Daoy (cell line): Measurements from ENCODE around the gene HLA-DPA1. TPM values are rescaled to one million over a fixed set of nuclear protein-coding genes. Genes with fewer than 3 reads are reported as not detected.
A peak's percentile ranks its signal among the peaks of the same experiment; 100 is the strongest.
"Not testable (repeated sequence)": the region's sequence is repeated elsewhere in the genome, so short reads cannot be mapped to it uniquely, and the experiment has no call there.

Experiments
- DNase-seq: peaks from one replicate; pipeline ENCODE4 v3.0.0-alpha.2; 2015; ENCODE audit warnings: low read depth
- total RNA-seq: library from RNA; depleted of rRNA; stranded (reverse); fragments of >200 nt; shearing (Covaris generic); gene quantifications from 2 replicates; pipeline ENCODE4 v1.2.3, GENCODE V29; 2014; rRNA removed

Gene HLA-DPA1
- total RNA-seq, result 4.2 and 13.8 TPM in 2 replicates

DNA sequence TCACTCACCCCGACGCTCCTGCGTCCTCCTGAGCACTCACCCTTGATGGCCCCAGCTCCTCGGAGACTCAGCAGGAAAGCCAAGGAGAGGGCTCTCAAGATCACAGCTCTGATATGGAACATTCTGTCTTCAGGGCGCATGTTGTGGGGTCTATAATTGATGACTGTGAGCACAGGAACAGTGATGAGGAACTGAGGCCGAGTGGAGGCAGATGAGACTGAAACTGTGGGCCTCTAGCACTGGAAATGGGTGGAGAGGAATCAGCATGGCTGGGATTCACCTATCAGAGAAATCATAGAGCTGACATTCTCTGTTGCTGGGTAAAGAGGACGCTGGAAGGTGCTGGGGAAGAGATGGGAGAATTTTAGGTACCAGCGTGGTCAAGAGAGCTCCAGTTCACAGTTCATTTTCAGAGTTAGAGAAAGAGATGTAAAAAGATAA lies at the start of gene HLA-DPA1:
TSS of gene HLA-DPA1 (minus strand) at position 219 of the 441 bp plus-strand sequence.
- DNase-seq, result peak; percentile 41

DNA sequence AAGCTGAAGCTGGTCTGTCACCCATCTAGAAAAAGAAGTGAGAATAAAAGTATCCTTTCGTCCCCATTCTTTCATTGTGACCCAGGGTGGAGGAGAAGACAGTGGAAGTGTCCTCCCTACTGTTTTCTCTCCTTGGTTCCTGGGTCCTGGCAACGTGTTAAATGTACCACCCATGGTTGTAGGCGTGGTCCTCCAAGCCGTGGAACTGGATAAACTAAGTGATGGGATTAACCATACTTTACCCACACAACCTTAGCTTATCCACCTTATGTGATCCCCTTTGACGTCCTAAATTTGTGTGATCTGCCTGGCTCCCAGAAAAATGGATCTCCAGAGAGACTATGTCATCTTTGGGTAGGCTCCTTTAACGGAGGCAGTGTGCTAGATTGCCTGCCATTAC lies 49.7 kb upstream of the HLA-DPA1 start:
- DNase-seq, result no peak

DNA sequence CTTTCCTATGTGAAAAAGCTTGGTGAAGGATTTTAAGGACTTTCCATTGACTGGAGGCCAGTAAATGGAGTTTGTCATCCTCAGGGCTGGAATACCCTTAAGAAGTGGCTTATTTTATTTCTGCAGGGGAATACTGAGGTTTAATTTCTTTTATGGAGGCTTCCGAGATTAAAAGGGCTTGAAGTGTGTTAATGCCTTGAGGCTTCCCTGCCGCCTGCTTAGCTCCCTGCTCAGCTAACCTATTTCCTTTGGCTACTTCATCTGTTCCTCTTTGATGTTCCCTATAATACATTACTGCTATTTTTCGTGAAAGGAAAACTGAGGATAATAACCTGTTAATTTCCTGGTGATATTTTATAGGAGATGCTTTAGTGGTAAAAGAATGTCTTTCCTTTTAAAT lies 46.6 kb upstream of the HLA-DPA1 start:
- no peak for DNase-seq

DNA sequence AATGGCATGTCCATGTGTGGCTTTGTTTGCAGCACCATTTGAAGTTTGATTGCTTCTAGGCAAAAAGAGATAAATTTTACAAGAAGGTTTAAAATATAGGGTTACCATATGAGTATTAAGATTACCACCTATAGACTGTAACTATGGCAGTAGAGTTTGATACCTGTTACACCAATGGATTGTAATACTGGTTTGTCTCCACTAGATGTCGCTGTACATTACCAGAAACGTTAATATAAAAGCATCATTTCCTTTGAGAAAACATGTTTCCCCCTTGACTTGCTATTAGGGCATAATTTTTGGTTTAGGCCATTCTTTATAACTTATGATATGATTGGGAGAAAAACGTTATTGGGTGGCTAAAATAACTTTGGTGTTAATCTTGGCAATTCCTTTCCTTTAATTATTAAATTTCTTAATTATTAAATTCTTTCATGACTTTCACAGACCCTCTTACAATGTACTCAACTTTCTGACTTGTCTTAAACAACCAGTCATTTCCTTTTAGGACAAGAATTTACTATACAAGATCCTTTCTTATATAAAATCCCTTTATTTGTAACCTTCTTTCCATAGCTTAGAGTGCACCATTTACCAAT lies 45.2 kb upstream of the HLA-DPA1 start:
- peak; percentile 48 for DNase-seq

DNA sequence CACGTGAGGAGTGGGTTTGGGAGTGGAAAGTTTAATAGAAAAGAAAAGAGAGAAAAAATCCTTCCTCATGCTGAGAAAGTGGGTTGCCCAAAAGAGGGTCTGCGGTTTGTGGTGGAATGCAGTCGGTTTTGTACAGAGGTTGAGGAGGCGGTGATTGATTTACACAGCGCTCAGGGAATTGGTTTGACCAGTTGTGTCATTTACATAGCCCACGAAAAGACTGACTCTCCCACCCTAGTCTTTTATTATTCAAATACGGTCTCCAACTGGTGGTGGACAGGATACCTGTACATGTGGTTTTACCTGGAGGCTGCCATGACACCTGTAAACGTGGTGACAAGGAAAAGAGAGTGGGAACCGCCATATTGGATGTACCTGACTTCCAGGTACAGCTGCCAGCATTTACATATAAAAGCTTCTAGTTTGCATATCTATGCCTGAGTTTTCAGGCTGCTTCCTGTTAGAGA lies 44.4 kb upstream of the HLA-DPA1 start:
- DNase-seq, result no peak

DNA sequence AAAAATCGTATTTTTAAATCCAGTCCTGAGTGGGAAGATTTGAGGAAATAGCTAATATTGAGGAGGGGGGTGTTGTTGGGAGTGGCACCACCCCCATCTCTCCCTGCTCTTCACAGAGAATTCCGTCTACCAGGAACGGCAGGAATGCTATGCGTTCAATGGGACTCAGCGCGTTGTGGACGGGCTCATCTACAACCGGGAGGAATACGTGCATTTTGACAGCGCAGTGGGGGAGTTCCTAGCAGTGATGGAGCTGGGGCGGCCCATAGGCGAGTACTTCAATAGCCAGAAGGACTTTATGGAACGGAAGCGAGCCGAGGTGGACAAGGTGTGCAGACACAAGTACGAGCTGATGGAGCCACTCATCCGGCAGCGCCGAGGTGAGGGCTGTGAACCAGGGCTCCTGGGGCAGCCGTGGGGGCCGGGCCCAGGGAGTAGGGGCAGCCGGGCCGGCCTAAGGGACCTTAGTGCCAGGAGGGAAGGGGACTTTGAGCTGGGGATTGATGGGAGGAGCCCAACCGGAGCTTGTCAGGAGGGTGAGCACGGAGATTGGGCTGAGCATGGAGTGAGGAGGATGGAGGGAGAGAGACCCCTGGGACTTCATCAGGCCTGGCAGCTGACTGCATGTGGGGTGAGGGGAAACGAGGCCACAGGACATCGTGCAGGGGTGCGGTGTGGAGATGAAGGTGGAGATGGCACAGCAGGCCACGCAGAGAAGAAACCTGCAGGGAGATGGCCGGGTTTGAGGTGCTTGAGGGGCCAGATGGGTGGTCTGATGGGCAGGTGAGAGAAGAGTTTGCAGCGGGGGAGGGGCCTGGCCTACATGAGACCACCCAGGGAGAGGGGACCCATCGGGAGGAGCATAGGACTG lies 43.6 kb upstream of the HLA-DPA1 start:
- DNase-seq, result peak; percentile 22

DNA sequence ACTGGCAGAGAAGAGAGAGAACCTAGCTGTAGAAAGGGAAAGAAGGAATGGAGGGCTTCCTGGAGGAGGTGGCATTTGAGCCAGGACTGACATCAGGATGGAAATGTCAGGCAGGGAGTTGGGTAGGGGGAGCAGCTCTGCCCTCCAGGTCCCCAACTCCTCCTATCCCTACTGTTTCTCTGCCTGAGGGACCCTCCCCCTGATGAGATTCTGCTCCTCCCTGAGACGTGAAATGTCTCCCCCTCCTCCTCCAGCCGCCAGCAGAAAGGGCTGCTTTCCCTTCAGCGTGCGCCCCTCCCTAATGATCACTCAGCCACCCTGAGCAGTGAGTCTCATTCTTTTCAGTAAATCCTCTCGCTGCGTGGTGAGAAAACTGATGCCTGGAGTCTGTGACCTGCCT lies 43.0 kb upstream of the HLA-DPA1 start:
- no peak for DNase-seq

DNA sequence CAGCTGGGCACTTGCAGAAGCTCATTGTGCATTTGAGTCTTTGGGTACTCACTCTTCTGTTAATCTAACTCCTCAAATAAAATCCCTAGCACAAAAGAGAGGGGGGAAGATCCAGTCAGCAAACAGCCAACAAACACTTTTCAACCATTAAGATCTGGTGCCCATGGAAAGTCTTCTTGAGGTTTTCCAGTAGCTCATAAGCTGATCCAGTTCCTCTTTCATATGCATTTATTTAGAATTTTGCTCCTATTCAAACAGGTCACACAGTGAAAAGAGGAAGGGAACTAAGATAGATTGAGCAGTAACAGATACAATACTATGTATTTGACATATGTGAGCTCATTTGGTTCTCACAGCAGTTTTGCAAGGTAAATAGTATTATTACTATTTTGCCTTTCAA lies 41.0 kb upstream of the HLA-DPA1 start:
- no peak for DNase-seq

DNA sequence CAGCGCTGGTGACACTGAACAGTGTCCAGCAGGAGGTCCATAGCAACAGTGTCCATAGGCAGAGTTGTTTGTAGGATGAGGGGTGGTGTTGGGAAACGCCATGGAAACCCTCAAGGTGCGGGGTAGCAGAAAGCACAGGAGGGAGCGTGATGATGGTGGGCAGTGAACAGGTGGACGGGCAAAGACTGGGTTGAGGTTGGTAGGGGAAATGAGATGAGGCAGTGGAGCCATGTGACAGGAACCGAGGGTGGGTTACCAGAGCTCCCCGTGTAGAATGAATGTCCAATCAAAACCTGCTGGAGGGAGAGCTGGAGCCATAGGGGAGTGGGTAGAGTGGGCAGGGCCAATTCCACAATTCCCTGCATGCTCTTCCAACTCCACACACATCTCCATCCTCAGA lies 40.3 kb upstream of the HLA-DPA1 start:
- DNase-seq, result no peak

DNA sequence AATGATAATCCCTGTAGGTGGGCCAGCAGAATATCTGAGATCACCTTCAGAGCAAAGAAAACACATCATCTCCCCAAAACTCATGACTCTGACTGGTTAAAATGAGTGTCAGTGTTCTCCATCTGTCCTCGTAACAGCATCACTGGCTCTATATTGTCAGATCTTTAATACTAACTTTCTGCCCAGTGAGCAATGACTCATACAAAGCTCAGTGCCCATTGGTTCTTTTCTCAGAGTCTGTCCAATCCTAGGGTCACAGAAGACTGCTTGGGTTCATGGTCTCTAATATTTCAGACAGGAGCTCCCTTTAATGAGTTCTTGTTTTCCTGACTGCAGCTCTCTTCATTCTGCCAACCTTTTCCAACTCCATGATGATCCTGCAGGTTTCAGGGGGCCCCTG lies 38.7 kb upstream of the HLA-DPA1 start:
- DNase-seq, result peak; percentile 54

DNA sequence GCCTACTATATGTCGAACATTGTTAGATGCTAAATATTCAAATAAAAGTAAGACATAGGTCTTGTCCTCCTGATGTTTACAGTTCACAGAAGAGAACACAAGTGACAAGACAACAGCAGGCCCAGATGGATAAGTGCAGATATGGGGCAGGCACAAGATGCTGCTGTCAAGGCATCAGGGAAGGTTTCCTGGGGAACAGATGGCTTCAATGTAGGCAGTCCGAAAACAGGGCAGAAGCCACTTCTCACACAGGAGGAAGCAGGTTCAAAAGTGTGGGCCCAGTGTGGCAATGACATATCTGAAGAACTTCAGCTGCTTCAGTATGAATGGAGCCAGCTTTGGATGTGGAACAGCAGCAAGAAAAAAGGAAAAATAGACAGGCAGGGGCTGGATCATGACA lies 34.9 kb upstream of the HLA-DPA1 start:
- DNase-seq, result no peak

DNA sequence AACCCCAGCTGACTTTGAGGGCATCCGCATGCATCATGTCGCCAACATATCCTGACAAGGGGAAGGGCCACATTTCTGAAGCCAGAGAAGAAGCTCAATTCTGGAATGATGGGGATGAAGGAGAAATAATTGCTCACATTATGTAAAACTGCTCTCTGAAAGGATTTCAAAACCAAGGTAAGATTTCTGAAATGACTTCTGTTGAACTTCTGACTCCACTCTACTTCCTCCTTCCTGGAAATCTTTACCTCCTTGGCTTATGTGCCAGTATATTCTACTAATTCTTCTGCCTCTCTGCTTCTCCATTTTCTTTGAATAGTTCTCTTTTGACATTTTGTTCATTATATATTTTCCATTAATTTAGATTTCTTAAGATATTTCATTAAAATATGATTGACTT lies 34.2 kb upstream of the HLA-DPA1 start:
- DNase-seq, result no peak

DNA sequence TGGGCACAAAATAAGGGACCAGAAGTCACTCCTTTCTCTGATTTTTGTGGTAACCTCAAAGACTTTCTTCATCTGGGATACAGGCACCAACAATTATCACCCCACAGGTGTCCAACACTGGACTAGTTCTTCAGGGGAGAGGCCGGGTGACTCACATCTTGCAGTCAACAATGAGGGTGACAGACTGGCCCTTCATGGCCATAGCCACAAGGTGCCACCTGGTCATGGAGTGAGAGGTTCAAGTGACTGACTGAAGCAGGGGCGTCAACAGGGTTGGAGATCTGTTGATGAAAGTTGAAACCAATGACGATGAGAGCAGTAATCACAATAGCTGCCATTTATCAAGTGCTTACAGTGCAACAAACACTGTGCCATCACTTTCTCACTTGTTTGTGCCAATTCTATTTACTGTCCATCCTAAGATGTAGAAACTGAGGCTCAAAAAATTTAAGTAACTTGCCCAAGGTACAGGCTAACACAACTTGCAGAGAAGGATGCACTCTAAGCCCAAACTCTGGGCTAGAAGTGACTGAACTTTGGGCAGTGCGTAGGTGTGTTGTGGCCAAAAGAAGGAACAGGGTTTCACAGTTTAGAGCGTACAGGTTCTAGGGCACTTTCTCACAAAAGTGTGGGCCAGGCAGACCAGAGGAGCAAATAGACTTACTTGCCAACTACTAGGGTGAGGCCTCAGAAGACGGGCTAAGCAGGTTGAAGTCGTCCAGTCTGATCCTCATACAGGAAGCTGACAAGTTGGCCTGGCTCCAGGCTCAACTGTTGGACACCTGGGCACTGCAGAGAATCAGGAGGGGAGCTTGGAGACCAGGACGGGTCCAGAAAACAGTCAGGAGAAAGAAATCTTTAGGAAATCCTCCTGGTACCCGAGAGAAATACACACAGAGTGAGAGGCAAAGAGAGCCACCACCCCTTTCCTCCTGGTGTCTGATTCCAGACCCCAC lies 32.7 kb upstream of the HLA-DPA1 start:
- no peak for DNase-seq

DNA sequence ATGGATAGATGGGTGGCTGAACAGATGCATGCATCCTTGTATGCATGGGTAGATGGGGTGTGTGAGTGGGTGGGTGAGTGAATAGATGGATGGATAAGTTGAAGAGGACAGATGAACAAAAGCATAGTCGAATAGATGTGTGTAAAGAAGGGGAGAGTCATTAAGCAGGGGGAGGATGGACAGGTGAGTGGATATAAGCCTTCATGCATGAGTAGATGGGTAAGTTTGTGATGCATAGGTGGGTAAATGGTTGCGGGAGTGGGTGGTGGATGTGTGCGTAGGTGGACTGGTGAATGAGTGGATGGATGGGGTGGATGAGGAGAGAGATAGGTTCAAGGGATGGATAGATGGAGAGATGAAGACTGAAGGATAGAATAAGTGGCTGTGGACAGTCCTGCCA lies 31.9 kb upstream of the HLA-DPA1 start:
- DNase-seq, result no peak

DNA sequence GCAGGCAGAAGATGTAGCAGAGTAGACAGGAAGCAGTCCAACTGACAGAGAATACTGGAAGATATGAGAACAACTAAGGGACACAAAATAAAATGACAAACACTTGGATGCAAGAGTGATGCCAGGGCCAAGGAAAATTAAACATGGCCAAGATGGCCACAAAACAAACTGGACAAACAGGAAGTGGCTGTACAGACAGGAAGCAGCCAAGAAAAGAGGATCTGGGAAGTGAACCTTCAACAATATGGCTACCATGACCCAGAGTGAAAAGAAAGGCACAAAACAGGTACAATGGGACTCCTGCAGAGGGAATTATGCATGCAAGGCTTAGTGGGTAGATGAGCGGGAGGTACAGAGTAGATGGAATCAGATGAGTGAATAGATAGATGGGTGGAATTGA lies 31.4 kb upstream of the HLA-DPA1 start:
- no peak for DNase-seq

DNA sequence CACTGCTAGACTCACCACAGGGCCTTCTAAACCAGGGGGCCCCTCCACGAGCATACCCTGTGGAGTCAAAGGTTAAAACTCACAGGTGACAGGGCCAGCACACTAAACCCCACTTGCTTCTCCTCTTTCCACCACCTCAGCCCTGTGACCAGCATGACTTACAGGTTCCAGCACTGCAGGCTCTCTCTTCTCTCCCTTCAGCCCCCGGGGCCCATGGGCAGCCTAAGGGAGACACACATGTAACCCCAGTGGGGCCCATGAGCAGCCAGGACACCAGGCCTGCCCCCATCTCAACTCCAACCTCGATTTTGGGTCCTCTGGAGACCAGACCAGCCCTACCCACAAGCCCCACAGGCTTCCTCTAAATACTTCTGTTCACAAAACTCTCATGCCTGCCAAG lies 30.3 kb upstream of the HLA-DPA1 start:
- DNase-seq, result no peak

DNA sequence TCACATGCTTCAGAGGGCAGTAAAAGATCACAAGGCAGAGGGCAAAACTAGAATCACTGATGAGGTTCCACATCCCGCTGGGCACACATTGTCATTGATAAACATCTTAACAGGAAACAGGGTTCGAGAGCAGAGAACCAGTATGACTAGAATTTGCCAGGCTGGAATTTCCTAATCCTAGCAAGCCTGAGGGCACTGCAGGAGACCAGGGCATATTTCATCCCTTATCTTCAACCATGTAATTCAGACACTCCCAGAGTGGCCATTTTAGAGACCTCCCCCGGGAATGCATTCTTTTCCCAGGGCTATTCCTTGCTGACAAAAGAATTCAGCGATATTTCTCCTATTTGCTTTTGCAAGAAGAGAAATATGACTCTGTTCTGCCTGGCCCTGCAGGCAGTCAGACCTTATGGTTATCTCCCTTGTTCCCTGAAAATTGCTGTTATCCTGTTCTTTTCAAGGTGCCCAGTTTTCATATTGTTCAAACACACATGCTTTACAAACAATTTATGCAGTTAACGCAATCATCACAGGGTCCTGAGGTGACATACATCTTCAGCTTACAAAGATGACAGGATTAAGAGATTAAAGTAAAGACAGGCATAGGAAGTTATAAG lies 27.8 kb upstream of the HLA-DPA1 start:
- DNase-seq, result not testable (repeated sequence)

DNA sequence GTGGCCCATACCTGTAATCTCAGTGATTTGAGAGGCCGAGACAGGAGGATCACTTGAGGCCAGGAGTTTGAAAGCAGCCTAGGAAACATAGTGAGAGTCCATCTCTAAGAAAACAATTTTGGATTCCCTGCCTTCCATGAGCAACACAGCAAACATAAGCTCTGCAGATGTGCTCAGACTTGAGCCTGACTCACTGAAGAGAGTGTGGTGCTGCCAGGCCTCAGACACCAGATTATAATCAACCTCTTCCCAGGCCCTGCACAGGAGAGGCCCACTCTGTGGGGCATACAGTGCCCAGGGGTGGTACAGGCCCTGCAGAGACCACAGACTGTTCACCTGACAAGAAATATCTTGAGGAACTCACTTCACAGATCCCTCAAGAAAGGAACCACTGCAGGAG lies 22.2 kb upstream of the HLA-DPA1 start:
- DNase-seq, result no peak

DNA sequence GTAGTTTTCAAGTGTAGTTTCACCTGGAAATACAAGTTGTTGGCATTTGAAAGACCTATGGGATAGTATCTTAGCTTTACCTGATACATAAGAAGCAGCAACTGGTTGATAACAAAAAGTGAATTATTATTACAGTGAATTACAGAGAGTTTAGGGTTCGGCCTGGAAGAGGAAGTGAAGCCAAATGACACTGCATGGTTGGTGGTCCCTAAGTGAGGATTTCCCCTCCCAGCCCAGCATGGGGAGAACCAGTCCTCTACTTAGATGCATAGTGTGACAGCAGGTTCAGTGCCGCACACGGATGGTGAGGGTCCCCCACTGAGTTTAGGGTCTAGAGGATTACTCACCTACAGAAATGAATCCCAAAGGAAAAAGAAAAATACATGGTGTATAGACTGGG lies 20.4 kb upstream of the HLA-DPA1 start:
- DNase-seq, result no peak

DNA sequence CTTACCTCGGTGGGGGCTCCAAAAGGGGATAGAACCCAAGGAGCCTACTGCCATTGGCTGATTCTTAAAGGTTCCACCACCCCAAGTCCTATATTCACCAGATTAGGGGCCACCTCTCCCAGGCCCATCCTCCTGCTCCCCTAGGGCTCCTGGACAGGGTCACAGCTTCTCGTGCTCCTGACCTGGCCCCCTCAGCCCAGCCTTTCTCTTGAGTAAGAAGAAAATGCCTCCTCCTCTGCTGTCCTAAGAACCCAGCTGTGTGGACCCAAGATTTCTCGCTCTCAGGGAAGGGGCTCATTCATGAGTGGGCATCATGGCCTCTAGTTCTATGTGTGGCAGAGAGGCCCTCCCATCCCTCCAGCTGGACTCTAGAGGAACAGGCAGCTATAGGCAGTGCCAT lies 18.9 kb upstream of the HLA-DPA1 start:
- no peak for DNase-seq

DNA sequence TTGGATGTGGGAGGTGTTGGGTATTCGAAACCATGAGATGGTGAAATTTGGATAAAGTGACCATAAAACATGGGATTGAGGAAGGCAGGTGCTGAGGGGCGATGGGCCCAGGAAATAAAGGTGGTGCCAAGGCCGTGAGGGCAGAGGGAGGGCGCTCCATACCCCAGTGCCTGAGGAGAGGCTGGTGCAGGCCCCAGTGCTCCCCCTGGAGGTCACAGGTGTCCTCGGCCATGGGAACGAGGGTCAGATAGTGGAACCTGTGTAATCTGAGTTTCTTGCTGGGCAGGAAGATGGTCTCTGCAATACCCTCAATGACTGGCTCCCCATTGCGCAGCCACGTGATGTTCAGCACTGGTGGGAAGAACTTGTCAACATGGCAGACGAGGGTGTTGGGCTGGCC lies 18.5 kb upstream of the HLA-DPA1 start:
- peak; percentile 60 for DNase-seq
